Lower leg skin (tissue), 4 donors: ENCODE results near the gene TANC1. TPM values are rescaled to one million over a fixed set of nuclear protein-coding genes. Genes with fewer than 3 reads are reported as not detected.

Source experiments
- DNase-seq, 2 donors: peaks; one replicate each; pipeline ENCODE4 v3.0.0-alpha.2; 2019; ENCODE audit warnings: low spot score in 2 of 2
- H3K4me3 ChIP-seq: fragments of 200-600 bp; sonication (generic); 2 replicates; pipeline ENCODE4 v1.5.1; 2017; ENCODE audit warnings: mild to moderate bottlenecking, low read depth; ENCODE audit not compliant: poor library complexity, severe bottlenecking
- CTCF ChIP-seq, 3 donors: fragments of 450-650 bp; IDR thresholded peaks; one replicate each; pipeline ENCODE4 v1.5.1; 2016; ENCODE audit warnings: antibody characterized with exemption in 3 of 3, mild to moderate bottlenecking in 3 of 3, moderate library complexity in 2 of 3
- POLR2A ChIP-seq, 2 donors: fragments of 450-650 bp; IDR thresholded peaks; one replicate each; pipeline ENCODE4 v1.6.1; 2016 to 2017; ENCODE audit warnings: antibody characterized with exemption in 2 of 2, mild to moderate bottlenecking in 1 of 2, moderate library complexity in 1 of 2
- WGBS, 2 donors: methylation state at CpG; one replicate each; pipeline ENCODE4 v1.1.5; 2018; 5-methylcytosine and 5-hydroxymethylcytosine counted together
- intact Hi-C: fragments of 100-400 bp; cut with DNase I; formaldehyde crosslinking; loops from one replicate; pipeline ENCODE4 v1.15.0; 2023; ENCODE audit warnings: low total_unique reads
- total RNA-seq, 4 donors: library from RNA; depleted of rRNA; stranded (reverse); fragments of >200 nt; gene quantifications; one replicate each; pipeline ENCODE4 v1.1.0, GENCODE V29; 2016

Gene TANC1
- total RNA-seq, 4 donors from 2014 or later: 65.8 to 111 (median 93.6) TPM

- DNase-seq: no peak
- 34 to 39% methylated on average over 4 of the region's 4 CpGs for WGBS, 2 donors
- intact Hi-C loops: loop anchor here (10.0 kb wide), 1 partner anchor 97 kb away; no protein-coding TSS in a partner anchor
- H3K4me3 ChIP-seq: no peak overlapping the region
- TF ChIP-seq CTCF (IDR thresholded peaks at IDR 0.05) (no peak), POLR2A (IDR thresholded peaks at IDR 0.05) (no peak)
These were observed 43.7 kb downstream of the TANC1 start for GRCh38 chr2:159012142-159012541.

GRCh38 chr2:159013103-159013502 lies 44.7 kb downstream of the TANC1 start:
- no peak overlapping the region for H3K4me3 ChIP-seq
- WGBS, 2 donors: 65 to 75% methylated on average over 3 of the region's 3 CpGs
- intact Hi-C loops: loop anchor here (10.0 kb wide), 1 partner anchor 98 kb away; no protein-coding TSS in a partner anchor
- TF ChIP-seq CTCF (IDR thresholded peaks at IDR 0.05) (no peak), POLR2A (IDR thresholded peaks at IDR 0.05) (no peak)
- no peak for DNase-seq

GRCh38 chr2:159015174-159015573 lies 46.7 kb downstream of the TANC1 start:
- DNase-seq: no peak
- intact Hi-C loops: loop anchor here (10.0 kb wide), 1 partner anchor 100 kb away; no protein-coding TSS in a partner anchor
- no peak overlapping the region for H3K4me3 ChIP-seq
- WGBS, 2 donors: 97 to 98% methylated on average over 2 of the region's 2 CpGs
- TF ChIP-seq CTCF (IDR thresholded peaks at IDR 0.05) (no peak), POLR2A (IDR thresholded peaks at IDR 0.05) (no peak)

- intact Hi-C loops: loop anchor here (10.0 kb wide), 1 partner anchor 101 kb away; no protein-coding TSS in a partner anchor
- DNase-seq: no peak
- TF ChIP-seq CTCF (IDR thresholded peaks at IDR 0.05): no peak
- no peak for TF ChIP-seq POLR2A (IDR thresholded peaks at IDR 0.05)
- H3K4me3 ChIP-seq: no peak overlapping the region
- 95 to 96% methylated on average over 2 of the region's 2 CpGs for WGBS, 2 donors
These were observed 47.4 kb downstream of the TANC1 start for GRCh38 chr2:159015823-159016222.

GRCh38 chr2:159017837-159018236 lies 49.4 kb downstream of the TANC1 start:
- no peak for DNase-seq
- no peak for TF ChIP-seq POLR2A (IDR thresholded peaks at IDR 0.05)
- TF ChIP-seq CTCF (IDR thresholded peaks at IDR 0.05): no peak
- intact Hi-C loops: loop anchor here (10.0 kb wide), 1 partner anchor 103 kb away; no protein-coding TSS in a partner anchor
- no peak overlapping the region for H3K4me3 ChIP-seq
- 68 to 83% methylated on average over 5 of the region's 5 CpGs for WGBS, 2 donors

- intact Hi-C loops: loop anchor here (10.0 kb wide), 1 partner anchor 104 kb away; no protein-coding TSS in a partner anchor
- DNase-seq: no peak
- 85 to 95% methylated on average over 6 of the region's 6 CpGs for WGBS, 2 donors
- TF ChIP-seq POLR2A (IDR thresholded peaks at IDR 0.05) (no peak), CTCF (IDR thresholded peaks at IDR 0.05) (no peak)
- no peak overlapping the region for H3K4me3 ChIP-seq
These were observed 50.6 kb downstream of the TANC1 start for GRCh38 chr2:159019021-159019420.
